HG03575 (cell line): Measurements from ENCODE around the gene MAP3K14.
"Not testable (repeated sequence)": the region's sequence is repeated elsewhere in the genome, so short reads cannot be mapped to it uniquely, and the experiment has no call there.

Experiments used
- ATAC-seq: cut with Tn5 transposase; IDR thresholded peaks from one replicate; pipeline ENCODE4 v1.9.1; 2021; ENCODE audit not compliant: unreplicated experiment, insufficient number of reproducible peaks, low FRiP score; ENCODE audit errors: extremely low read depth

The MAP3K14 gene

DNA sequence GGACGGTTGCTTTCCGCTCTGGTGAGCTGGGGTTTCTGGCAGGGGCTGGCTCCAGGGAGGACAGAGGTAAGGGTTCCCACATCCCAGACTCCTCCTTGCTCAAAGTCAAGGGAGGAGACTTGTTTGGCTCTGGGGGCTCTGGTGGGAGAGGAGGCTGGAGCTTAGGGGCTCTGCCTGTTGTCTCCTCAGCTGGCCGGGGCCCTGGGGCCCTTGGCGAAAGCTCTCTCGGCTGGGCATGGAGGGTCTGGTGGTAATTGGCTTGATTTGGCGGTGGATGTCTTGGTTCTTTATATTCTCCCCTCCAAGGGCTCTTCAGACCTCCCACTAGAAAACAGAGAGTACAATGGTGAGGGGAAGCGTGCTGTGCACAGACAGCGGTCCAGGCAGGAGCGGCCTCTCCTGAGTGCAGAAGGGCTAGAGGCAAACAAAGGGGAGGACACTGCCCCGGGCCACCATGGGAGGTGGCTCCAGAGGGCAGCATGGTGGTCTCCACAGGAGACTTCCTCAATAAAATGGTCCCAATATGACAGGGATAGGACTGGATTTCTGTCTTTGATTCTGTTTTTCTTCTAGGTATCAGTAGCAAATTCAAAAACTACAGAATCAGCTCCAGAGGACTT is 49.3 kb downstream of the MAP3K14 start:
- ATAC-seq = no peak

DNA sequence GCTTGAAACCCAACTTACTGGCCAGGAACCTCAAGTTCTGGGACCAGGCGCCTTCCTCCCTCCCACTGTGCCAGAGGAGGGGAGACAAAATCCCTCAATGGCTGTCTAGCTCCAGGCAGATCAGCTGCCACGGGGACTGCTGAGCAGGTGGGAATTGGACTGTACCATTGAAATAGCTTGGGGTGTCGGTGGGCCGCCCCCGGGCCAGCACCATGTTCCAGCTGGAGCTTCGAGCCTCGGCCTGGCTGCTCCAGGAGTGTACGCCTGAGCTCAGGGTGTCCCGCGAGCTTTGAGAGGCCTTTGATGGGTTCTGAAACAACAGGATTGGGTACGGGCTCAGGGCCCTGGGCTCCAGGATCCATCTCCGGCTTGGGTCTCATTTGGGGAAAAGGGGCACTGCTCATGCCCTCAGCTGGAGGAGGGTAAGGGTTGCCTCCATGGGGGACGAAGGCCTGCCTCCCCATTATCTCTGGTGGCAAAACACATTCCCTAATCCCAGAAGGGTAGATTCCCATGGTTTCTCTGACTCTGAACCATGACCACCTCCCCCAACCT is 50.4 kb downstream of the MAP3K14 start:
- ATAC-seq = no peak

DNA sequence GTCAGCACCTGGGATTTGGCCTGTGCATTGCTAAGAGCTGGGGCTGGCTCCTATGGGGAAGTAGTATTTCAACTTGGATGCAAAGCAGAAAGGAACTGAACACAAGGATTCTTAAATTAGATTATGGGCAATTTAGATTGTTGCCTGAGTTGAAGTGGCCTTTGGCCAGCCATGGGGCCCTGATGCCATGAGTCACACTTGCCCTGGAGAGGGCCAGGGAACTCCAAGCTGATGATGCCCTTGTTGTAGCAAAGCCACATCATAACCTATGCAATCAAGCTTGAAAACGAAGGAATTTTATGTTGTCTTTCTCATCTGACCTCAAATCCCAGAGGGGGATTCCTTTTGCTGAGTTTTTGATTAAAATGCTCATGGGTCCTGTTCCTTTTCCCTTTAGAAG is 51.0 kb downstream of the MAP3K14 start:
- no peak for ATAC-seq

DNA sequence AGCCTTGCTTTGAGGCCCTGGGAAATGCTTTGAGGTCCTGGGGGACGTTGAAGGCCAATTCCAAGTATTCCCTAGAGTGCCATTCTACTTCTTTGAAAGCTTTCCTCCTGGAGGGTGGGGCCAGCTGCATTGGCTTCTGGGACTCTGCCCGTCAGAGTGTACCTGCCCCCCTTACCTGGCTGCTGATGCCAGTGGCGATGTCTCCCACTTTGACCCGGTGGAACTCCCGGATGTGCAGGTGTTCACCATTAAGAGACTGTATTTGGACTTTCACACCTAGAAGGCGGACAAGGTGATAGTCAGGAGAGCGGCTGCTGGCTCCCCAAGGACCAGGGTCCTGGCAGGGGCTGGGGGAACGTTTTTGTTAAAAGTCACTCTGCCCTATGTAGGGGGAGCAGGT is 51.8 kb downstream of the MAP3K14 start:
- no peak for ATAC-seq

- ATAC-seq = no peak
Observed at GRCh38 chr17:45264430-45264829, 52.4 kb downstream of the MAP3K14 start.

DNA sequence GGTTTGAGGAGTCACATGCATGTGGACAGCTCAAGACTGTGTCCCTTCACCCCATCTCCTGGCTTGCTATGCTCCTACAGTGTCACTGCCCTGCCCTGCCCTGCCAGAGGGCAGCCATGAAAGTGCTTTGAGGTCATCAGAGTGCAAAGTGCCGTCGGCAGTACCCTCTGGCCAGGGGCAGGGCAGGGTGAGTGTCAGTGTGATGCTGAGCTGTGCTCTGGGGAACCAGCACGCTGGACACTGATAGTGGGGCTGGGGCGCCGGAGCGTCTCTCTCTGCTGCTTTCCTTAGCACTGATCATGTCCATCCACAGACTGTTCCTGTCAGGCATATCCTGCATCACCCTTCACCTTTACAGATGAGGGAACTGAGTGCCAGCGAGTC is 53.4 kb downstream of the MAP3K14 start:
- ATAC-seq = no peak

- ATAC-seq = no peak
Observed at GRCh38 chr17:45262516-45263476, 54.0 kb downstream of the MAP3K14 start.

DNA sequence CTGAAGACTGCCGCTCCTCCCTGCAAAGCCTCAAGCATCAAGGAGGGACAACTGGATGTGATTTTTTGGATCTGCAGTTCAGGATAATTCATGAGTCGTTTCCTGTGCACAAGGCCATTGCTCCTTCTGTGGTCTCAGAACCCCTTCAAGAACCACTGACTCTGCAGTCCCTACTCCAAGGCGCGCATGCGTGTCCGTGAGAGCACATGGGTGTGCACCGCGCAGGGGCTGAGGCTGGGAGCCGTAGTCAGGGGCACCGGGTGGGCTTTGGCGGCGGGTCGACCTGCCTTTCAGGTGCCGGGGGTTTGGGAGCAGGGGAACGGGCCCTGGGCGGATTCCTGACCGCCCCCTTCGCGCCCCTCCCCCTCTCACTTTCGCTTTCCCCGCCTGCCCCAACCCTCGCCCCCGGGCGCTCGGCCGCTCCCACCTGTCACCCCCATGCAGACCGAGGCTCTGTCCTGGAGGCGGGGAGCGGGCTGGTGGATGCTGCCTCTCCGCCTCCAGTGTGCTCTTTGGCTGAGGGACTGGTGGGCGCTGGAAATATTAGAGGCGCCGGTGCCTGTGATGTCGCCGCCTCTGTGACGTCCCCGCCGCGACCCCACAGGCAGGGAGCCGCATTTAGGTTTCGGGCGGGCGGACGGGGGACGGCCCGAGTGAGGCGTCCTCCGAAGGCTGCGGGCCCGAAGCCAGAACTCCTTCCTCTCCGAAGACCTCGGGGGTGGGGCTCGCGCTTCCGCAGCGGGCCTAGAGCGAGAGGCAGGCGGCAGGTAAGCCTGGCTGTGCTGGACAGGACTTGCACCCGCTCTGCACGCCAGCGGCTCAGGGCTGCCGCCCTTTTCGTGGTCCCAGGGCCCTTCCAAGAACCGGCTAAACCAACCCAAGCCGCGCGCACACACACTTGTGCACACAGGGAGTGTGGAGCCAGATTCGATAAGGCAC is 55.0 kb downstream of the MAP3K14 start, which contains the start of gene SPATA32:
SPATA32 (minus strand) TSS at position 518 of the 939 bp plus-strand sequence; CDS start at position 440, 78 bp downstream.
- no peak for ATAC-seq

DNA sequence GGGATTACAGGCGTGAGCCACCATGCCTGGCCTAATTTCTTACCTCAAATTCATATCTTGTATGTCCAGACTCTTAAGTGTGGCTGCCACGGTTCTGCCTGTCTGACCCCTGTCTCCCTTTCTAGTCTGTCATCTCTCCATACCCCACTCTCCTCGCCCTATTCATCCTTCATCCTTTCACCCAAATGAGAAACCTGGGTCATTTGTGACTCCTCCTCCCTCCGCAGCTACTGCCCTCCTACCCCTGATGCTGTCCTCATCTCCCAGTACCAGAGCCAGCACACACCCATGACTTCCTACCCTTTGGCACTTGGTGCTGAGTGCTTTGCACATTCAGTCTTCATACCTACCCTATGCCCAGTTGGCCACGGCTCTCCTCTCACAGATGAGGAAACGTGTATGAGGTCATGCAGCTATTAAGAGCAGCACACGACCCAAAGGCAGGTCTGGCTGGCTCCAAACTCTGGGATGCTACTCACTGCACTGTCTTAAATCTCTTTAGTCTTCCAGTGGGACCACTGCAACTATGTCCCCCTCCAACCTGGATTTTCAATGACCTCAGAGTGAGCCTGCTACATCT is 56.5 kb downstream of the MAP3K14 start:
- no peak for ATAC-seq

GRCh38 chr17:45258981-45259380 is 57.8 kb downstream of the MAP3K14 start:
- no peak for ATAC-seq

DNA sequence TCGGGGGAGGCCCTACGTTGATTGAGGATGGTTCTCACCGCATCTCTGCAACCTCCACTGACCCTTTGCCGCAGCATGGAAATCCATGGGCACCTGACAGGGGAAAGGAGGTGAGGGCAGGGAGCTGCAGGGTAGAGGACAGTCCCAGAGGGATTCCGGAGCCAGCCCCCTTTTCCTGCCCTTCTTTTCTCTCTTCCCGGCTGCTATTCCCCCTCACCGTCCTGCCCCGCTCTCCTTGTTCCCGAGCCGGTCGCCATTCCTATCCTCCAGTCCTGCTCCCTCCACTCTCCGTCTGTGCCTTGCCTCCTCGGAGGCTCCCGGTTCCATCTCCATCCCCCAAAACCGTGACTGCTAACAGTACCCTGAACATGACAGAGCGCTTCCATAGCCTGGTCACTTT is 59.7 kb downstream of the MAP3K14 start:
- no peak for ATAC-seq

DNA sequence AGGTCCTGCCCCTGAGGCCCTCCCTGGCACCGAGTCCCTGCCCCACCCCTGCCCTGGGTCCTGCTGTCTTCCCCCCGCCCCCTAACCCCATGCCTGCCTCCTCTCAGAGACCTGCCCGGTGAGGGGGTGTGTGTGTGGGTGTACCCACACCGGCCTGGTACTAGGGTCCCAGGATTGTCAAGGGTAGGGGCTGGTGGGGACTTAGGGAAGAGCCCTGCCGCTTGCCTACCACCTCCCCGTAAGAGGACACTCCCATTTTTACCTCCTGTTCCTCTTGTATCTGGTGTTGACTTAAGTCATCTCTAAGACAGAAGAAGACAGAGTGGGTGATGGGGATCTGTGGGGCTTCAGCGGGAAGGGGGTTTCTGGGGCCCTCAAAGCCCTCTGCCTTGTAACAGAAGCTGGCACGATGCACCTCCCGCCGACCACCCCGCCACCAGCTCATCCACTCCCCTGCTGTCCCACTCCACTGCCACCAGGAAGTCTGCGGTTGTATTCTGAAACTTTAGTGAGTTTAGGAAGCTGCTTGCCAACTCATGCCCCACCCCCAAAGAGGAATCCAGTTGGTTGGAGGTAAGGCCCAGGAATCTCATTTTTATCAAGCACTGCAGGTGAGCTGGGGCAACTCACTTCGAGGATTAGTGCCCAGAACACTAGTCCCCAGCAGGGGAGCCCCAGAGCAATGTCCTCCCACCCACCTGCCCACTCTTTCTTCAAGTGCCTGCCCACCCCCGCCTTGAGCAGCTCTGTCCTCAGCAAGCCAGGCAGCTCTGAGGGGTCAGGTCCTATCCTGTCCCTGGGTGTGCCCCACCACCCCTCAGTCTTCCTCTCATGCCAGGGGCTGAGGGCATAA is 60.5 kb downstream of the MAP3K14 start:
- no peak for ATAC-seq

DNA sequence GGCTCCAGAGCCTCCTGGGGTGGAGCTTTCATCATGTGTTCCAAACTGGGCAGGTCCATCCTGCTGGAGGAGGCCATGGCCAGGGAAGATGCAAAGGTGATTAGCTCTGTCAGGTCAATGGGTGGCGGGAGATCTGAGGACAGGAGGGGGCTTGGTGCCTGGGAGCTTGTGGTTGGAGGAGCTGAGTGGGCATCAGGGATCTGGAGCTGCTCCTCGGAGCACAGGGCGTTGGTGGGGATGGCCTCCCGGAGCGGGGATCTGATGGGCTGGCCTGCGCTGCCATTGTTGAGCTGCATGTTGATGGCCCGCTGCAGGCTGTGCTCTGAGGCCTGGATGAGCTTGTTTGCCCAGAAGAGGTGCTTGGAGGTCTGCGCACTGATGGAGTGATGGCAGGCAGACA is 61.5 kb downstream of the MAP3K14 start:
- no peak for ATAC-seq

- no peak for ATAC-seq
Observed at GRCh38 chr17:45253879-45254278, 62.9 kb downstream of the MAP3K14 start.

- not testable (repeated sequence) for ATAC-seq
Observed at GRCh38 chr17:45253237-45253636, 63.6 kb downstream of the MAP3K14 start.

DNA sequence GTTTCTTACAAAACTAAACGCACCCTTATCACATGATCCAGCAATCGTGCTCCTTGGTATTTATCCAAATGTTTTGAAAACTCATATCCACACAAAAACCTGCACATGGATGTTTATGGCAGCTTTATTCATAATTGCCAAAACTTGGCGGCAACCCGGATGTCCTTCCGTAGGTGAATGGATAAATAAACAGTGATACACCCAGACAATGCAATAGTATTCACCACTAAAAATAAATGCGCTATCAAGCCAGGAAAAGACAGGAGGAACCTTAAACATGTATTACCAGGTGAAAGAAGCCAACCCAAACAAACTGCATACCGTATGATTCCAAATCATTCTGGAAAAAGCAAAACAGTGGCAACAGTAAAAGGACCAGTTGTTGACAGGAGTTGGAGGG is 64.9 kb downstream of the MAP3K14 start:
- ATAC-seq = no peak

DNA sequence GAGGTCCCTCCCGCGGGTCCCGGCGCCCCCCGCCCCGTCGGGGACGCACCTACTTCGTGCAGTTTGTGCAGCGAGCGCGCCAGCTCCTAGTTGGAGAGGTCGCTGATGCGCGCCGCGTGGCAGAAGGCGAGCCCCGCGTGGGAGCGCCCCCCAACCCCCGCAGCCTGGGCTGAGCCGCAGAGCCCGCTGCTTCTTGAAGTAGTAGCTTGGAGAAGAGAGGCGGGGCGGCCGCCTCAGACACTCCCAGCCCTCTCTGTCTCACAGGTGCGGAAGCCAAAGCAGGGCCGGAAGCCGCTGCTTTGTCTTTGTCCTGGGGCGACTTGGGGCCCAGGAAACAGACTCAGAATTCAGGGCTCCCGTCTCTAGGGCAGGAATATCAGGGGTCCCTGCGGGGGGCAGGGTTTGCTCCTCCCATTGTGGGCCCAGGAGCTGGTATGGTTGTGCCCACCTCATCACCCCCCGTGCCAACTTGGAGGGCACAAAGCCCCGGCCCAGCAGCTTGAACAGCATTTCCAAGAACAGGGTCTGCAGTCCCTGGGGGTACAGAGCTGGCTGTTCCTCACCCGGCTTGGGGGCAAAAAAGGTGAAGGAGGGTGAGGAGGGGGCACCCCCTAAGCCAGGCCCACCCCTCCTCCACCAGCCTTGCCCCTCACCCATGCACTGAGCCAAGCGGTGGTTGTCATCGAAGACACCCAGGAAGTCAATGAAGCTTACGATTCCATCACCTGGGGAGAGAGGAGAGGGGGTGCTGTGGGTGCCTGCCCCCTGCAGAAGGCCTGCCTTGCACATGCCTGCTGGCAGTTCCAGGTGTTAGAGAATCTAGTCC is 68.5 kb downstream of the MAP3K14 start:
- no peak for ATAC-seq
